ENCODE results near the gene GRIP1.

Gene GRIP1

GRCh38 chr12:66598608-66599007 lies 80.3 kb downstream of the GRIP1 start:
- no peak for DNase-seq

GRCh38 chr12:66598079-66598478 lies 80.8 kb downstream of the GRIP1 start:
- DNase-seq, result peak; percentile 46

GRCh38 chr12:66596199-66596598 lies 82.7 kb downstream of the GRIP1 start:
- peak; percentile 13 for DNase-seq

GRCh38 chr12:66594688-66595087 lies 84.2 kb downstream of the GRIP1 start:
- DNase-seq, result peak; percentile 17

DNA sequence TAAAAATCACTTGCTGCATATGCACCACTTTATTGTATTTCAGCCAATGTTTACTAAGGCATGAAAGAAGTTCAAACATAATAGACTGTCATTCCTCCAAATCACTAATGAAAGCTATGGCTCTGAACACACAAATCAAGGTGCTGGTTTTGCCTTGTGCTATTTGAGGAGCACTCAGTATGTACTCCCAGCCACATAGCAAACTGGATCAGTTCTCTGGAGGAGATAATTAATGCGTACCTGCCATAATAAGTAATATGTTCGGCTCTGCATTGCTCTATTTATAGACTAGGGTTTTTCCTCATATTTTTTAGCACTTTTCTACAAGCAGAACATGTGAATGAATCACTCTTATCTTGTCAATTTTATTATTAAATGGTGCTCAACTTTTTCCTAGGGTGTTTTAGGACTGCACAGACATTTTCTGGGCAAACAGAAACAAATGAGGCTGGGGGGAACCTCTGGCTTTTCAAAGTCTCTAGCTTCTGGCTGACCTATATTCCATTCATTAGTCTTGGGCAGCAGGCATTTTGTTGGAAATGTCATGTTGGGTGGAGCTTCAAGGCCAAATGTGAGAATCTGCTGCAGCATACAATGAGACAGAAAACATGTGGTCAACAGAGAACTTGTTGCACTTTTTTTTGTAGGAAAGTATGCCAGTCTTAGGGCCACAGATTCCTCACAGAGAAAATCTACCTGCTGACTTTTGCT lies 88.4 kb downstream of the GRIP1 start:
- DNase-seq, result no peak

- no peak for DNase-seq
These were observed 89.8 kb downstream of the GRIP1 start for GRCh38 chr12:66589095-66589494.

GRCh38 chr12:66587912-66588311 lies 91.0 kb downstream of the GRIP1 start:
- DNase-seq, result peak; percentile 12

DNA sequence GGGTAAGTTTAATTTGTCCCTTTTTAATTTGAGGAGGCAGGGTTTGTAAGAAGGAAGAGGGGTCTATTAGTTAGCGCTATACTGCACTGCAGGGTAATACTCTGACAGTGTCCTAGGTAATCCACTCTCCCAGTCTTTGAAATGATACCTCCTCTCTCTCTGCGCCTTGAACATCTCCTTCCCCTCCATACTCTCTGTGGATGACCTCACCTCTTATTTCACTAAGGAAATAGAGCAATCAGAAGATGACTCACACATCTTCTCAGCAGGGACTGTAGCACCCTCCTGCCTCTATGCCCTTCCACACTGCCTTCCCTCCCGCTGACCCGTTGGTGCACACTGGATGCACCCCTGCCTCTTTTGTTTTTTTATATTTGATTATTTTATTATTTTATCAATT lies 94.2 kb downstream of the GRIP1 start:
- peak; percentile 34 for DNase-seq

DNA sequence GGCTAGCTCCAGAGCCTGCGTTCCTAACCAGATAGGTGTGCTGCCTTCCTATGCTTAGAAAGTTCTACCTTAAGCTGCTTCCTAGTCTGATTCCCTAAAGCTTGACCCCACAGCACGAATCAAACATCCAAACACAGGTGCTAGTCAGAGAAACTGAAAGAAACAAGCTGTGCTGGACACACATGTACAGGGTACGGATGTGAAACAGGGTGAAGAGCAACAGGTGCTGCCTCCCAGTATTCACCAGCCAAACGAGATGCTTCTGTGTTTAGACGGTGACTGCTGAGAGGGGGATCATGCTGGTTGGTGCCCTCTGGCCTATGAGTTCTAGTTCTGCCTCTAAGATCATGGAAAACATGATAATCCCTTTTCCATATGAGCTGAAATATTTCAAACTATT lies 105.3 kb downstream of the GRIP1 start:
- no peak for DNase-seq

GRCh38 chr12:66572845-66573244 lies 106.0 kb downstream of the GRIP1 start:
- DNase-seq, result no peak

DNA sequence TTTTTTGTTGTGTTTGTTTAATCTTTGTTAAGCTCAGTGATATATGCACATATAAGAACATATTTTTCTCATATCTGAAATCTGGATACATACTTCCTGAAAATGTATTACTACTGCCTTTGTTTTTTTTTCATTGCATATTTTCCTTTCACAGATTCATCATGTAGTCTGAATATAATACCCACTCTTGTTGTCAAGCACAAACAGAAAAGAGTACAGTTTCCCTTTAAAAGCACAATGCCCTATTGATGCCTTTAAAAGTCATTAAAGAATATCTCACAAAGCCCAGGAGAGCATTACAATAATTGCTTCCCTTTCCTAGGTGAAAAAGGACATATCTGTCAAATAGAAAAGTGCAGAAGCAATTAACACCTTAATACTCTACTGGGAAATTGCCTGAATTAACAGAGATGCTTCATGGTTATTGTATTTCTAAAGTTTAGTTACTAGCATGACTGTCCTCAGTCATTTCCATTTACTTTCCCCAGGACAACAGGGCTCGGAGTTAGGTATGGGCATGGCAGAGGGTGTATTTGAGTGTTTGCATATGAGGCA lies 107.4 kb downstream of the GRIP1 start:
- no peak for DNase-seq

- DNase-seq, result no peak
These were observed 115.7 kb downstream of the GRIP1 start for GRCh38 chr12:66563220-66563619.

- DNase-seq, result no peak
These were observed 123.8 kb downstream of the GRIP1 start for GRCh38 chr12:66555113-66555512.

GRCh38 chr12:66552716-66553115 lies 126.2 kb downstream of the GRIP1 start:
- DNase-seq, result no peak

DNA sequence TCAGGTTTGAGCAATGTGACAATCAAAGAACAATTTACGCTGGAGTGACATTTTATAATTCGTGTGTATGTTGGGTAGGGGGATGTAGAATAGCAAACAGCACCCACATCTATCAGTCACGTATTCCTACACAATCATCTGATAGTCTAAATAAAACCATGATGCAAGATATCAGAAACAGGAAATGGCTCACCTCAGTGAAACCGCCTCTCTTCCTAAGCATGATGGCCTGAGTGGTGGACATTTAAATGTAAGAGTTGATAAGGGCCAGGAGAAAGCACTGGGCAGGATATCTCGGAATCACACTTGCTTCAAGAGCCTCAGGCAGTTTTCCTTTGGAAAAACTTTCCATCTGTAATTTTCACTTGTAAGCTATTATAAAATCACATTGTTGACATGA lies 128.2 kb downstream of the GRIP1 start:
- DNase-seq, result no peak

GRCh38 chr12:66549050-66549389 lies 129.9 kb downstream of the GRIP1 start:
- DNase-seq, result no peak

GRCh38 chr12:66548338-66549049 lies 130.4 kb downstream of the GRIP1 start:
- peak; percentile 4 for DNase-seq

DNA sequence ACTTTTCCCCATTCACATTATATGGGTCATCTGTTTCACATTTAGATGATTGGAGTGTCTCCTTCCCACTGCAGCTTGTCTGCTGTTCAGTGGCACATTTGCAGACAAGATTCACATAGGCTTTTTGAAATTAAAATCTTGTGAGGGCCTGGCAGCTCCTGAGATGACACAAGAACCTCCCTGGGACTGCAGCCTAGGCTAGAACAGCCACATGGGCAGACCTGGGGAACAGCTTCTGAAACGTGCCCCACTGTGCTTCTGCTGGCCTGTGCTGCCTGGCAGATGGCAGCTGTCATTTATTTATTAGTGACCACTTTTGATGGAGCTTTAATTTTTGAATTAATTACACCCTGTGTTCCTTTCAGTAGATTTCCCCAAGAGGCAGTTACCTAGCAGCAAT lies 137.4 kb downstream of the GRIP1 start:
- DNase-seq, result no peak

- no peak for DNase-seq
These were observed 139.4 kb downstream of the GRIP1 start for GRCh38 chr12:66539431-66539830.

GRCh38 chr12:66538970-66539369 lies 139.9 kb downstream of the GRIP1 start:
- peak; percentile 5 for DNase-seq

DNA sequence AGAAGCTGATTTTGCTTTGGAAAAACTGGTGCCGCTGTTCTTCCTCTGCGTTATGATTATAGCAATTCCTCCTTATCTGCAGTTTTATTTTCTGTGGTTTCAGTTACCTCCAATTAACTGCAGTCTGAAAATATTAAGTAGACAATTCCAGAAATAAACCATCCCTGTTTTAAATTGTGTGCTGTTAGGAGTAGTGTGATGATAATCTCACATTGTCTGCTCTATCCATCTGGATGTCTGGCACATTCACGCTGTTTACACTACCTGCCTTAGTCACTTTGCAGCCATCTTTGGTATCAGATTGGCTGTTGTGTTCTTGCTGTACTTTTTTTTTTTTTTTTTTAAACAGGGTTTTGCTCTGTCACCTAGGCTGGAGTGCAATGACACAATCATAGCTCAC lies 141.0 kb downstream of the GRIP1 start:
- DNase-seq, result no peak

GRCh38 chr12:66533767-66534166 lies 145.1 kb downstream of the GRIP1 start:
- no peak for DNase-seq

- no peak for DNase-seq
These were observed 147.1 kb downstream of the GRIP1 start for GRCh38 chr12:66531766-66532165.

- DNase-seq, result no peak
These were observed 148.9 kb downstream of the GRIP1 start for GRCh38 chr12:66529934-66530333.

DNA sequence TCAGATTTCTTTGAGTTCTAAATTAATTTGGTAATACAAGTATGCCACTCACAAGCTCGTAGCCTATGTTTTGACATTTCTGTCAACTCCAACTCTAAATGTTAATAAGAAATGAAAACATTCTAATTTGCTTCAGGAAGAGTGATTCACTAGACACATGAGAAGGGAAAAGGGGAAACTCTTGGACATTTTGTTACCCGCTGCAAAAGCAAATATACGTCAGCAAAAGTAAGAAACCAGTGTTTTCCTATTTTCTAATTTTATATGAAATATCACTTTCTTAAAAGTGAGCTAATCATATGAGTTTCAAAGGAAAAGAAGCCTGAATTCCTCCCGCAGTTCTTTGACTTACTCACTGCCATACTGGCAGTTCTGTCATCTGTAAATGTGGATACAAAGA lies 162.3 kb downstream of the GRIP1 start:
- peak; percentile 49 for DNase-seq
